RWPE2 (cell line): ENCODE data around the gene CRTC3.

Experiments
- ATAC-seq: fragments of 200-7000 bp; cut with Tn5 transposase; 3 replicates; pipeline ENCODE4 v1.9.1; 2021; ENCODE audit warnings: low read depth
- DNase-seq: peaks from one replicate; pipeline ENCODE4 v3.0.0-alpha.2; 2020; ENCODE audit warnings: low spot score
- H3K27ac ChIP-seq: fragments of 450-650 bp; 2 replicates; pipeline ENCODE4 v1.5.1; 2017; ENCODE audit warnings: mild to moderate bottlenecking; ENCODE audit not compliant: poor library complexity, severe bottlenecking
- H3K27me3 ChIP-seq: fragments of 250-450 bp; sonication (Bioruptor Pico); 2 replicates; pipeline ENCODE4 v1.5.1; 2021; ENCODE audit warnings: mild to moderate bottlenecking, moderate library complexity; ENCODE audit not compliant: insufficient read depth, poor library complexity, severe bottlenecking
- H3K36me3 ChIP-seq: fragments of 250-450 bp; sonication (Bioruptor Pico); 2 replicates; pipeline ENCODE4 v1.5.1; 2020; ENCODE audit warnings: low read depth, mild to moderate bottlenecking, moderate library complexity
- H3K4me1 ChIP-seq: fragments of 250-450 bp; sonication (Bioruptor Pico); 2 replicates; pipeline ENCODE4 v1.5.1; 2021; ENCODE audit warnings: mild to moderate bottlenecking, moderate library complexity; ENCODE audit not compliant: insufficient read depth, poor library complexity, severe bottlenecking
- H3K4me3 ChIP-seq: fragments of 250-450 bp; sonication (Bioruptor Pico); 2 replicates; pipeline ENCODE4 v1.5.1; 2021; ENCODE audit warnings: mild to moderate bottlenecking, moderate library complexity; ENCODE audit not compliant: severe bottlenecking
- H3K9me3 ChIP-seq: fragments of 250-450 bp; sonication (Bioruptor Pico); 2 replicates; pipeline ENCODE4 v1.5.1; 2021; ENCODE audit warnings: mild to moderate bottlenecking, moderate library complexity; ENCODE audit not compliant: severe bottlenecking
- CTCF ChIP-seq: fragments of 450-650 bp; IDR thresholded peaks from one replicate; pipeline ENCODE4 v1.5.1; 2017; ENCODE audit warnings: mild to moderate bottlenecking, moderate library complexity; ENCODE audit not compliant: poor library complexity, severe bottlenecking

The CRTC3 gene

GRCh38 chr15:90617171-90617570 lies 87.4 kb downstream of the CRTC3 start:
- Histone ChIP-seq H3K36me3 (peaks cover 35% of the 10 kb centered on the region), H3K27ac (no peak overlapping the region)
- ATAC-seq: no peak; the same call in 2 of the 3 replicates

GRCh38 chr15:90617668-90618097 lies 88.0 kb downstream of the CRTC3 start:
- Histone ChIP-seq H3K4me3 (no peak overlapping the region), H3K27me3 (no peaks in the 10 kb centered on the region), H3K4me1 (no peaks in the 10 kb centered on the region), H3K36me3 (peaks cover 35% of the 10 kb centered on the region), H3K9me3 (no peaks in the 10 kb centered on the region), H3K27ac (no peak overlapping the region)
- ATAC-seq (no peak), DNase-seq (no peak)
- no peak for TF ChIP-seq CTCF

More at GRCh38 chr15:90617171-90617570, 87.4 kb downstream of the CRTC3 start:
- DNase-seq: no peak
- no peaks in the 10 kb centered on the region for H3K27me3 ChIP-seq
- no peaks in the 10 kb centered on the region for H3K4me1 ChIP-seq
- TF ChIP-seq CTCF: no peak
- no peaks in the 10 kb centered on the region for H3K9me3 ChIP-seq
- no peak overlapping the region for H3K4me3 ChIP-seq

- Histone ChIP-seq H3K27me3 (no peaks in the 10 kb centered on the region), H3K4me1 (no peaks in the 10 kb centered on the region), H3K9me3 (no peaks in the 10 kb centered on the region), H3K4me3 (no peak overlapping the region), H3K27ac (no peak overlapping the region), H3K36me3 (peaks cover 35% of the 10 kb centered on the region)
- ATAC-seq (no peak), DNase-seq (no peak)
- TF ChIP-seq CTCF: no peak
Observed at GRCh38 chr15:90618330-90619125, 88.8 kb downstream of the CRTC3 start.

- ATAC-seq (no peak), DNase-seq (no peak)
- H3K36me3 ChIP-seq: peaks cover 31% of the 10 kb centered on the region
- TF ChIP-seq CTCF: no peak
- H3K9me3 ChIP-seq: no peaks in the 10 kb centered on the region
- H3K4me1 ChIP-seq: no peaks in the 10 kb centered on the region
- H3K4me3 ChIP-seq: no peak overlapping the region
- H3K27ac ChIP-seq: no peak overlapping the region
- H3K27me3 ChIP-seq: no peaks in the 10 kb centered on the region
Observed at GRCh38 chr15:90619468-90619867, 89.7 kb downstream of the CRTC3 start.

- no peak for DNase-seq
- no peak for ATAC-seq
- Histone ChIP-seq H3K36me3 (peaks cover 28% of the 10 kb centered on the region), H3K27ac (no peak overlapping the region), H3K27me3 (no peaks in the 10 kb centered on the region), H3K9me3 (no peaks in the 10 kb centered on the region), H3K4me1 (no peaks in the 10 kb centered on the region), H3K4me3 (no peak overlapping the region)
- no peak for TF ChIP-seq CTCF
Observed at GRCh38 chr15:90619939-90620338, 90.2 kb downstream of the CRTC3 start.
